HCT116 (cell line): Measurements from ENCODE around the gene DIP2C. TPM values are rescaled to one million over a fixed set of nuclear protein-coding genes. Genes with fewer than 3 reads are reported as not detected.

Source experiments
- ATAC-seq: fragments of 200-7000 bp; cut with Tn5 transposase; 2 replicates; pipeline ENCODE4 v1.9.1; 2020; ENCODE audit warnings: mild to moderate bottlenecking, moderate library complexity
- BruUV-seq: library from RNA; stranded (reverse); fragments of 400-500 nt; replicated peaks from 2 replicates; lab custom pipeline; 2021; lab: Mats Ljungman, UMichigan
- CTCF ChIA-PET: fragments of 300-600 bp; sonication (Branson Sonifier 250); formaldehyde crosslinking; loops from one replicate; lab custom pipeline; 2021; ENCODE audit warnings: antibody characterized with exemption; lab: Charles Lee
- POLR2A ChIA-PET: fragments of 300-600, 350-600 bp; sonication (Branson Sonifier 250); formaldehyde crosslinking; loops from one replicate; lab custom pipeline; 2021; ENCODE audit warnings: antibody characterized with exemption; lab: Charles Lee
- RAD21 ChIA-PET, 2 experiments: fragments of 300-600 bp; sonication (Branson Sonifier 250); formaldehyde crosslinking; loops; one replicate each; lab custom pipeline; 2023; ENCODE audit warnings: low total read pairs in 2 of 2; ENCODE audit not compliant: uncharacterized antibody in 2 of 2, unreplicated experiment in 2 of 2, low non-redundant PET in 1 of 2; lab: Charles Lee
- DNase-seq: peaks from one replicate; pipeline ENCODE4 v3.0.0-alpha.2; 2010; ENCODE audit warnings: low read depth, low spot score
- H2AFZ ChIP-seq: fragments of 200-600 bp; shearing (Covaris generic), sonication (generic); 2 replicates; pipeline ENCODE4 v1.6.1; 2017; ENCODE audit warnings: low read depth, mixed run types, mixed read lengths, antibody characterized with exemption, low read length; ENCODE audit not compliant: poor library complexity, severe bottlenecking
- H3K27ac ChIP-seq: 2 replicates; pipeline ENCODE4 v1.5.1; 2012; ENCODE audit warnings: low read depth, low read length
- H3K27me3 ChIP-seq: fragments of 200-600 bp; sonication (generic); 2 replicates; pipeline ENCODE4 v1.6.1; 2016; ENCODE audit warnings: mixed run types, low read length, mixed read lengths; ENCODE audit not compliant: insufficient read depth
- H3K36me3 ChIP-seq, 2 experiments: fragments of 200-500 bp in 1 of 2; fragments of 200-600 bp in 1 of 2; sonication (Bioruptor generic) in 1 of 2; sonication (generic) in 1 of 2; 2 replicates each; pipeline versions ENCODE4 v1.5.1 to v1.6.1; 2014 to 2016; ENCODE audit warnings: low read length in 2 of 2, inconsistent platforms in 1 of 2, mixed read lengths in 1 of 2, mixed run types in 1 of 2; ENCODE audit not compliant: insufficient read depth in 2 of 2, control insufficient read depth in 1 of 2
- H3K4me1 ChIP-seq, 2 experiments: fragments of 200-600 bp in 1 of 2; sonication (generic) in 1 of 2; 2 replicates each; pipeline versions ENCODE4 v1.5.1 to v1.6.1; 2012 to 2017; ENCODE audit warnings: low read length in 2 of 2, inconsistent platforms in 1 of 2, mild to moderate bottlenecking in 1 of 2, mixed read lengths in 1 of 2, mixed run types in 1 of 2, moderate library complexity in 1 of 2; ENCODE audit not compliant: insufficient read depth in 2 of 2, control insufficient read depth in 1 of 2
- H3K4me2 ChIP-seq: fragments of 200-600 bp; sonication (generic); 2 replicates; pipeline ENCODE4 v1.6.1; 2017; ENCODE audit warnings: mixed run types, low read length, mixed read lengths
- H3K4me3 ChIP-seq, 2 experiments: fragments of 200-600 bp in 1 of 2; sonication (generic) in 1 of 2; replicated peaks in 1 of 2; 2 replicates each; pipeline ENCODE4 v1.5.1; 2011 to 2016; ENCODE audit warnings: low read length in 2 of 2, control low read depth in 1 of 2, low read depth in 1 of 2, mild to moderate bottlenecking in 1 of 2, mixed read lengths in 1 of 2, mixed run types in 1 of 2
- H3K79me2 ChIP-seq: fragments of 200-600 bp; sonication (generic); 2 replicates; pipeline ENCODE4 v1.6.1; 2017; ENCODE audit warnings: mild to moderate bottlenecking, mixed run types, low read length, moderate library complexity, mixed read lengths; ENCODE audit not compliant: insufficient read depth
- H3K9ac ChIP-seq: fragments of 200-600 bp; sonication (generic); 2 replicates; pipeline ENCODE4 v1.6.1; 2016; ENCODE audit warnings: low read length, mixed read lengths
- H3K9me2 ChIP-seq: fragments of 200-600 bp; sonication (generic), shearing (Covaris generic); 2 replicates; pipeline ENCODE4 v1.6.1; 2017; ENCODE audit warnings: mixed run types, mild to moderate bottlenecking, moderate library complexity; ENCODE audit not compliant: insufficient read depth
- H3K9me3 ChIP-seq, 2 experiments: fragments of 200-500 bp in 1 of 2; fragments of 200-600 bp in 1 of 2; sonication (Bioruptor generic) in 1 of 2; sonication (generic) in 1 of 2; 2 replicates each; pipeline ENCODE4 v1.6.1; 2014 to 2017; ENCODE audit warnings: low read length in 2 of 2, mixed read lengths in 2 of 2, inconsistent platforms in 1 of 2, low read depth in 1 of 2, mild to moderate bottlenecking in 1 of 2, mixed run types in 1 of 2, moderate library complexity in 1 of 2; ENCODE audit not compliant: control insufficient read depth in 1 of 2, insufficient read depth in 1 of 2
- H4K20me1 ChIP-seq: fragments of 200-600 bp; sonication (generic), shearing (Covaris generic); 2 replicates; pipeline ENCODE4 v1.6.1; 2017; ENCODE audit warnings: mixed run types, mild to moderate bottlenecking, moderate library complexity; ENCODE audit not compliant: insufficient read depth
- ATF3 ChIP-seq: IDR thresholded peaks from 2 replicates; pipeline ENCODE4 v1.6.1; 2012
- CBX3 ChIP-seq: IDR thresholded peaks from 2 replicates; pipeline ENCODE4 v1.6.1; 2012; ENCODE audit warnings: low read depth
- CEBPB ChIP-seq: IDR thresholded peaks from 2 replicates; pipeline ENCODE4 v1.6.1; 2012; ENCODE audit warnings: low read depth
- ELF1 ChIP-seq: IDR thresholded peaks from 2 replicates; pipeline ENCODE4 v1.6.1; 2012; ENCODE audit warnings: low read depth, borderline replicate concordance
- EZH2 ChIP-seq: fragments of 200-600 bp; sonication (generic); IDR thresholded peaks from 2 replicates; pipeline ENCODE4 v1.6.1; 2017; ENCODE audit warnings: antibody characterized with exemption, mixed run types
- EZH2phosphoT487 ChIP-seq: fragments of 200-600 bp; IDR thresholded peaks from 2 replicates; pipeline ENCODE4 v1.6.1; 2018; ENCODE audit warnings: antibody characterized with exemption, borderline replicate concordance
- FOSL1 ChIP-seq: IDR thresholded peaks from 2 replicates; pipeline ENCODE4 v1.6.1; 2012; ENCODE audit warnings: low read depth
- RAD21 ChIP-seq: IDR thresholded peaks from 2 replicates; pipeline ENCODE4 v1.6.1; 2012; ENCODE audit warnings: low read depth, mild to moderate bottlenecking
- ZBTB33 ChIP-seq: IDR thresholded peaks from 2 replicates; pipeline ENCODE4 v1.6.1; 2011; ENCODE audit warnings: mild to moderate bottlenecking, low read length, moderate library complexity; ENCODE audit not compliant: insufficient replicate concordance; ENCODE audit errors: extremely low read depth
- ZFX ChIP-seq: fragments of 450-650 bp; IDR thresholded peaks from 2 replicates; pipeline ENCODE4 v1.6.1; 2017
- ZNF274 ChIP-seq: fragments of 200-500 bp; sonication (Bioruptor generic); IDR thresholded peaks from 2 replicates; pipeline ENCODE4 v1.6.1; 2014; ENCODE audit warnings: mild to moderate bottlenecking, low read depth, low read length, inconsistent platforms
- intact Hi-C: fragments of 100-400 bp; cut with micrococcal nuclease; formaldehyde crosslinking; loops from 2 replicates; pipeline ENCODE4 v1.10.0; 2022
- total RNA-seq: library from RNA; stranded (reverse); gene quantifications from one replicate; pipeline ENCODE4 v1.2.1, GENCODE V29; 2021; ENCODE audit not compliant: unreplicated experiment

DIP2C gene
- total RNA-seq, 1 experiment from 2014 or later, result 15.4 TPM

- POLR2A ChIA-PET, result no interaction called here
- Histone ChIP-seq H3K4me3 (no peak overlapping the region), H4K20me1 (no peaks in the 10 kb centered on the region), H3K4me1 (no peaks in the 10 kb centered on the region), H2AFZ (no peak overlapping the region), H3K9me2 (no peaks in the 10 kb centered on the region), H3K27me3 (no peaks in the 10 kb centered on the region), H3K27ac (no peak overlapping the region), H3K9me3 (no peaks in the 10 kb centered on the region), H3K36me3 (peaks cover 7 to 8% of the 10 kb centered on the region in 2 experiments; a peak in 2 of 4 replicates), H3K9ac (no peak overlapping the region), H3K4me2 (no peak overlapping the region), H3K79me2 (no peaks in the 10 kb centered on the region)
- no TSS peak for BruUV-seq
- ATAC-seq (no peak), DNase-seq (no peak)
- intact Hi-C loops, result no loop called here
- CTCF ChIA-PET, result no interaction called here
- TF ChIP-seq ZFX, result no peak
- TF ChIP-seq EZH2, result no peak
- no peak for TF ChIP-seq ZNF274
- TF ChIP-seq FOSL1, result no peak
- RAD21 ChIA-PET, result no interaction called here
These were observed 300.8 kb downstream of the DIP2C start for GRCh38 chr10:388661-389045.

GRCh38 chr10:387909-388660, 301.4 kb downstream of the DIP2C start:
- Histone ChIP-seq H3K36me3 (peaks cover 8 to 11% of the 10 kb centered on the region in 2 experiments; a peak in 2 of 4 replicates), H3K4me3 (no peak overlapping the region), H3K79me2 (no peaks in the 10 kb centered on the region), H3K27ac (no peak overlapping the region), H2AFZ (no peak overlapping the region), H3K27me3 (no peaks in the 10 kb centered on the region), H3K4me2 (no peak overlapping the region), H3K9me2 (no peaks in the 10 kb centered on the region), H3K9me3 (no peaks in the 10 kb centered on the region), H4K20me1 (no peaks in the 10 kb centered on the region), H3K9ac (no peak overlapping the region), H3K4me1 (no peaks in the 10 kb centered on the region)
- intact Hi-C loops, result no loop called here
- BruUV-seq, result no TSS peak
- POLR2A ChIA-PET, result no interaction called here
- DNase-seq (no peak), ATAC-seq (no peak)
- CTCF ChIA-PET, result no interaction called here
- RAD21 ChIA-PET, result no interaction called here
- TF ChIP-seq ATF3 (no peak), ZBTB33 (no peak), ELF1 (no peak), CBX3 (no peak), CEBPB (no peak), RAD21 (no peak), EZH2phosphoT487 (no peak)
